Fibroblast of lung (primary cell): ENCODE measurements around the gene PLXNA1. TPM values are rescaled to one million over a fixed set of nuclear protein-coding genes. Genes with fewer than 3 reads are reported as not detected.

ENCODE experiments used
- DNase-seq, 2 donors: peaks; one replicate each; pipeline versions ENCODE4 v3.0.0 to v3.0.0-alpha.2; 2010; ENCODE audit warnings: low read depth in 2 of 2
- H2AFZ ChIP-seq: 2 replicates; pipeline ENCODE4 v1.5.1; 2012; ENCODE audit warnings: low read length, control low read depth, inconsistent platforms
- H3K27ac ChIP-seq: 2 replicates; pipeline ENCODE4 v1.5.1; 2011; ENCODE audit warnings: low read length, control low read depth; ENCODE audit not compliant: insufficient read depth
- H3K27me3 ChIP-seq: 2 replicates; pipeline ENCODE4 v1.5.1; 2011; ENCODE audit warnings: mild to moderate bottlenecking, low read length; ENCODE audit not compliant: control insufficient read depth, insufficient read depth
- H3K36me3 ChIP-seq: 2 replicates; pipeline ENCODE4 v1.5.1; 2011; ENCODE audit warnings: low read length; ENCODE audit not compliant: control insufficient read depth, insufficient read depth
- H3K4me1 ChIP-seq: 2 replicates; pipeline ENCODE4 v1.5.1; 2011; ENCODE audit warnings: low read length; ENCODE audit not compliant: control insufficient read depth, insufficient read depth; ENCODE audit errors: extremely low read depth
- H3K4me2 ChIP-seq: 2 replicates; pipeline ENCODE4 v1.5.1; 2011; ENCODE audit warnings: low read length, control low read depth; ENCODE audit not compliant: insufficient read depth; ENCODE audit errors: extremely low read depth
- H3K4me3 ChIP-seq, 4 experiments: fragments of 200-600 bp in 1 of 4; sonication (generic) in 1 of 4; replicated peaks in 1 of 4; 2 replicates each; pipeline ENCODE4 v1.5.1; 2011 to 2016; ENCODE audit warnings: low read length in 4 of 4, low read depth in 3 of 4, mild to moderate bottlenecking in 3 of 4, control low read depth in 2 of 4, inconsistent platforms in 1 of 4, mixed read lengths in 1 of 4; ENCODE audit not compliant: insufficient read depth in 1 of 4; ENCODE audit errors: control extremely low read depth in 1 of 4
- H3K79me2 ChIP-seq: 2 replicates; pipeline ENCODE4 v1.5.1; 2012; ENCODE audit warnings: mild to moderate bottlenecking, low read length, inconsistent platforms; ENCODE audit not compliant: control insufficient read depth, insufficient read depth
- H3K9ac ChIP-seq: 2 replicates; pipeline ENCODE4 v1.5.1; 2011; ENCODE audit warnings: mild to moderate bottlenecking, low read length, control low read depth; ENCODE audit not compliant: insufficient read depth
- H3K9me3 ChIP-seq: 2 replicates; pipeline ENCODE4 v1.5.1; 2012; ENCODE audit warnings: low read depth, low read length; ENCODE audit not compliant: control insufficient read depth, insufficient read depth
- H4K20me1 ChIP-seq: 2 replicates; pipeline ENCODE4 v1.5.1; 2011; ENCODE audit warnings: low read length; ENCODE audit not compliant: control insufficient read depth, insufficient read depth; ENCODE audit errors: extremely low read depth
- CTCF ChIP-seq, 2 donors: IDR thresholded peaks in 1 of 2; conservative IDR thresholded peaks in 1 of 2; 1 replicate in 1 of 2; 2 replicates in 1 of 2; pipeline ENCODE4 v1.5.1; 2011 to 2012; ENCODE audit warnings: low read length in 2 of 2, control low read depth in 1 of 2, inconsistent platforms in 1 of 2, low read depth in 1 of 2, mild to moderate bottlenecking in 1 of 2
- EZH2 ChIP-seq: IDR thresholded peaks from 2 replicates; pipeline ENCODE4 v1.5.1; 2012; ENCODE audit warnings: low read length, control low read depth, mild to moderate bottlenecking; ENCODE audit errors: missing control alignments
- polyA plus RNA-seq, 2 donors: library from polyadenylated mRNA; depleted of rRNA in 1 of 2; stranded (reverse) in 1 of 2; unstranded in 1 of 2; fragments of >200 nt; gene quantifications; 2 replicates each; pipeline ENCODE4 v1.2.1, GENCODE V29; 2011 to 2012; ENCODE audit warnings: missing spikeins in 1 of 2
- total RNA-seq: library from RNA; depleted of rRNA; stranded (reverse); fragments of >200 nt; gene quantifications from 2 replicates; pipeline ENCODE4 v1.2.1, GENCODE V29; 2014

The PLXNA1 gene
- total and polyA plus RNA-seq, 2 donors (not counting 1 experiment from before 2014, with no cell fraction given): 21.1 to 48.6 TPM

DNA sequence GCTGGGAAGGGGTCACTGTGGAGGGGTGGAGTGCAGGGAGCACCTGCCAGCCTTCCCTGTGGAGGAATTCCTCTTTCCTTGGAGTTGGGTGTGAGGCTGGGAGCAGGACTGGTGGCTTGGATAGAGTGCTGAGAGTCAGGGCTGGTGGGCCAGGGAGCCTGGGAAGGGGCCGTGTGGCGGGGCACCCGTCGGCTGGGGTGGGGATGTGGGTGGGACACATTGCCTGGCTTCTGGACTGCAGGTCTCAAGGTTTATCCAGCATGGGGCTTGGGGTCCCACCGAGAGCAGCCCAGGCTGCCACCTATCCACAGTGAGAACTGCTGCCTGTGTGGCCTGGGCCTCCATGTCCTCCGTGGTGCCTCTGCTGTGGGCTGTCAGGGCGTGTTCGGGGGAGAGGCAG is 4.7 kb downstream of the PLXNA1 start:
- Histone ChIP-seq H3K36me3 (peaks cover 17% of the 10 kb centered on the region), H3K27me3 (no peaks in the 10 kb centered on the region), H3K9me3 (no peaks in the 10 kb centered on the region), H3K79me2 (peaks cover 61% of the 10 kb centered on the region), H3K9ac (no peak overlapping the region), H4K20me1 (no peaks in the 10 kb centered on the region), H3K4me1 (no peaks in the 10 kb centered on the region), H3K27ac (no peak overlapping the region), H3K4me2 (no peak overlapping the region), H2AFZ (no peak overlapping the region), H3K4me3 (no peak overlapping the region)
- no peak for TF ChIP-seq CTCF (conservative IDR thresholded peaks at IDR 0.05 in 1 of 2, IDR thresholded peaks at IDR 0.05 in 1 of 2; ENCODE audit: low read depth in 1 of 2, low read length in 2 of 2)
- TF ChIP-seq EZH2: no peak
- no peak for DNase-seq

- Histone ChIP-seq H3K36me3 (peaks cover 18% of the 10 kb centered on the region), H2AFZ (no peak overlapping the region), H4K20me1 (no peaks in the 10 kb centered on the region), H3K4me2 (no peak overlapping the region), H3K27ac (no peak overlapping the region), H3K79me2 (peaks cover 68% of the 10 kb centered on the region), H3K9ac (no peak overlapping the region), H3K27me3 (no peaks in the 10 kb centered on the region), H3K9me3 (no peaks in the 10 kb centered on the region), H3K4me3 (no peak overlapping the region), H3K4me1 (no peaks in the 10 kb centered on the region)
- no peak for TF ChIP-seq EZH2
- TF ChIP-seq CTCF (conservative IDR thresholded peaks at IDR 0.05 in 1 of 2, IDR thresholded peaks at IDR 0.05 in 1 of 2; ENCODE audit: low read depth in 1 of 2, low read length in 2 of 2): no peak
- no peak for DNase-seq
Observed at GRCh38 chr3:126988451-126989021, 5.6 kb downstream of the PLXNA1 start.

DNA sequence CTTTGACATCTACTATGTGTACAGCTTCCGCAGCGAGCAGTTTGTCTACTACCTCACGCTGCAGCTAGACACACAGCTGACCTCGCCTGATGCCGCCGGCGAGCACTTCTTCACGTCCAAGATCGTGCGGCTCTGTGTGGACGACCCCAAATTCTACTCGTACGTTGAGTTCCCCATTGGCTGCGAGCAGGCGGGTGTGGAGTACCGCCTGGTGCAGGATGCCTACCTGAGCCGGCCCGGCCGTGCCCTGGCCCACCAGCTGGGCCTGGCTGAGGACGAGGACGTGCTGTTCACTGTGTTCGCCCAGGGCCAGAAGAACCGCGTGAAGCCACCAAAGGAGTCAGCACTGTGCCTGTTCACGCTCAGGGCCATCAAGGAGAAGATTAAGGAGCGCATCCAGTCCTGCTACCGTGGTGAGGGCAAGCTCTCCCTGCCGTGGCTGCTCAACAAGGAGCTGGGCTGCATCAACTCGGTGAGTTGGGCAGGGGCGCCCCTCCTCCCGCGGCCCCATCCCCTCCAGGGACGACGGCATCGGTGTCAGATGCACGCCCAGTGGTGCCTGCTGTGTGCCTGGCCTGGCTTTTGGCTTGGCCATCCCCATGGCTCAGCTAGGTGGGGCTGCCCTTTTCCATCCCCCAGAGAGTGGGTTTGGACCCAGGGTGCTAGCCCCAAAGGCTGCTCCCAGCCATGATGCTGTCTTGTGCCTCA is 6.6 kb downstream of the PLXNA1 start:
- peaks cover 2% of the 10 kb centered on the region for H3K4me1 ChIP-seq
- H3K9me3 ChIP-seq: no peaks in the 10 kb centered on the region
- no peak overlapping the region for H3K9ac ChIP-seq
- no peak for DNase-seq
- no peak overlapping the region for H3K4me3 ChIP-seq
- no peak overlapping the region for H3K27ac ChIP-seq
- no peak for TF ChIP-seq CTCF (conservative IDR thresholded peaks at IDR 0.05 in 1 of 2, IDR thresholded peaks at IDR 0.05 in 1 of 2; ENCODE audit: low read depth in 1 of 2, low read length in 2 of 2)
- no peak for TF ChIP-seq EZH2
- no peak overlapping the region for H2AFZ ChIP-seq
- H3K36me3 ChIP-seq: peaks cover 21% of the 10 kb centered on the region
- H4K20me1 ChIP-seq: no peaks in the 10 kb centered on the region
- H3K79me2 ChIP-seq: peaks cover 66% of the 10 kb centered on the region
- no peak overlapping the region for H3K4me2 ChIP-seq
- H3K27me3 ChIP-seq: no peaks in the 10 kb centered on the region
